ENCODE results near the gene SRGAP3. TPM values are rescaled to one million over a fixed set of nuclear protein-coding genes. Genes with fewer than 3 reads are reported as not detected.

Gene SRGAP3
- total RNA-seq, 1 donor from 2014 or later = 68.6 TPM

DNA sequence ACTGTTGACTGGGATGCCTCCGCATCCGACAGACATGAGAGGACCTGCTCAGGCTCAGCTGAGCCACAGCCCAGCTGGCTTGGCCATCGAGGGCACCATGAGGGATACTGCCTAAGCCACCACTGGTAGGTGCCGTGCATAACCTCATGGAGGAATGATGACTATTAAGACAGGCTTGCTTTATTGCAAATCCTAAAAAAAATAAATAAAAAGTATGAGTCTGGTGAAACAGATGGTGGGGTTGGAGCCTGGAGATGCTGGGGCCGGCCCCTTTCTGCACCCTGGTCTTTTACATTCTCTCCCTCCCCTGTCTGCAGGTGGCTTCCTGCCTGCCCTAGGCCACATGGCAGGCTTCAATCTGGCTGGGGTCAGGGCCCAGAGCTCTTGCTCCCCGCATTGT, 262.2 kb downstream of the SRGAP3 start:
- peaks cover 16% of the 10 kb centered on the region for H3K36me3 Mint-ChIP-seq
- no peak for DNase-seq (ENCODE audit: low spot score in 2 of 2, unreplicated experiment in 2 of 2)
- peaks cover 13% of the 10 kb centered on the region for H3K4me1 Mint-ChIP-seq
- H3K27ac Mint-ChIP-seq = no peak overlapping the region
- no peaks in the 10 kb centered on the region for H3K27me3 Mint-ChIP-seq (ENCODE audit: low read depth)
- no peak overlapping the region for H3K4me3 Mint-ChIP-seq
- TF ChIP-seq, protein P1, sequence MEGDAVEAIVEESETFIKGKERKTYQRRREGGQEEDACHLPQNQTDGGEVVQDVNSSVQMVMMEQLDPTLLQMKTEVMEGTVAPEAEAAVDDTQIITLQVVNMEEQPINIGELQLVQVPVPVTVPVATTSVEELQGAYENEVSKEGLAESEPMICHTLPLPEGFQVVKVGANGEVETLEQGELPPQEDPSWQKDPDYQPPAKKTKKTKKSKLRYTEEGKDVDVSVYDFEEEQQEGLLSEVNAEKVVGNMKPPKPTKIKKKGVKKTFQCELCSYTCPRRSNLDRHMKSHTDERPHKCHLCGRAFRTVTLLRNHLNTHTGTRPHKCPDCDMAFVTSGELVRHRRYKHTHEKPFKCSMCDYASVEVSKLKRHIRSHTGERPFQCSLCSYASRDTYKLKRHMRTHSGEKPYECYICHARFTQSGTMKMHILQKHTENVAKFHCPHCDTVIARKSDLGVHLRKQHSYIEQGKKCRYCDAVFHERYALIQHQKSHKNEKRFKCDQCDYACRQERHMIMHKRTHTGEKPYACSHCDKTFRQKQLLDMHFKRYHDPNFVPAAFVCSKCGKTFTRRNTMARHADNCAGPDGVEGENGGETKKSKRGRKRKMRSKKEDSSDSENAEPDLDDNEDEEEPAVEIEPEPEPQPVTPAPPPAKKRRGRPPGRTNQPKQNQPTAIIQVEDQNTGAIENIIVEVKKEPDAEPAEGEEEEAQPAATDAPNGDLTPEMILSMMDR (IDR thresholded peaks at IDR 0.05; ENCODE audit: unreplicated experiment) = no peak
- no peaks in the 10 kb centered on the region for H3K9me3 Mint-ChIP-seq

DNA sequence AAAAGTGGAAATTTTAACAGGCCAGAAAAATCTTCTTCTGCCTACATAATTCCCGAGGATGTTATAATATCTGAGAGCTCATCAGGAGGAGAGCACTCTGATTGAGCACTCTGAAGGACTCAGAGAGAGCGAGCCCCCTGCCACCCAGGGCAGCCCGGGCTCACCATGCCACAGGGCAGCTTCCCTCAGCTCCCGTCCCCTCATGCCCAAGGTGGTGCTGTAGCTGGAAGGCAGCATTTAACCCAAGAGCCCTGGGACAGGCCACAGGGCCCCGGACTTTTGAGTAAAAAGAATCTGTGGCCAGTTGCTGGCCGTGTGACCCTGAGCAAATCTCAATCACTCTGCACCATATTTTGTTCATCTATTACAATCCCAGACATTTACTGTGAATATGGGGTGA, 262.7 kb downstream of the SRGAP3 start:
- H3K36me3 Mint-ChIP-seq = peaks cover 13% of the 10 kb centered on the region
- TF ChIP-seq, protein P1 (IDR thresholded peaks at IDR 0.05; ENCODE audit: unreplicated experiment) = no peak
- H3K4me3 Mint-ChIP-seq = no peak overlapping the region
- DNase-seq (ENCODE audit: low spot score in 2 of 2, unreplicated experiment in 2 of 2) = no peak
- H3K27ac Mint-ChIP-seq = no peak overlapping the region
- H3K4me1 Mint-ChIP-seq = peaks cover 13% of the 10 kb centered on the region
- no peaks in the 10 kb centered on the region for H3K9me3 Mint-ChIP-seq
- H3K27me3 Mint-ChIP-seq (ENCODE audit: low read depth) = no peaks in the 10 kb centered on the region

DNA sequence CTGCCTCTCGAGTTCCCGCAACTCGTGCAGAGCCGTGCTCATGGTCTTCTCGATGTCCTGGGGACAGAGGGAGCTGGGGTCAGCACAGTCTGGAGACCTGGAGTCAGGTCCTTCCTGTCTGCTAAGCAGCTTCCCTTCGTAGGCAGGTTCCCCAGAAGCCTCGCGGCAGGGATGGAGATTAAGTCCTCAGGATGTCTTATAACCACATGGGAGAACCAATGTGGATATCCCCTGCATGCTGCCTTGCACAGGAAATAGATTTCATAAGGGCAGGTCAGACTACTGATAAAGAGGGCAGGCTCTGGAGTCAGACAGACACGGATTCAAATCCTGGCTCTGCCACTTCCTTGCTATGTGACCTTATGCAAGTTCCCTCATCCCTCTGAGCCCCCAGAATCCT, 263.6 kb downstream of the SRGAP3 start:
- H3K4me3 Mint-ChIP-seq = no peak overlapping the region
- peaks cover 7% of the 10 kb centered on the region for H3K36me3 Mint-ChIP-seq
- H3K27me3 Mint-ChIP-seq (ENCODE audit: low read depth) = no peaks in the 10 kb centered on the region
- no peaks in the 10 kb centered on the region for H3K9me3 Mint-ChIP-seq
- peaks cover 13% of the 10 kb centered on the region for H3K4me1 Mint-ChIP-seq
- H3K27ac Mint-ChIP-seq = no peak overlapping the region
- no peak for DNase-seq (ENCODE audit: low spot score in 2 of 2, unreplicated experiment in 2 of 2)
- TF ChIP-seq, protein P1 (IDR thresholded peaks at IDR 0.05; ENCODE audit: unreplicated experiment) = no peak

DNA sequence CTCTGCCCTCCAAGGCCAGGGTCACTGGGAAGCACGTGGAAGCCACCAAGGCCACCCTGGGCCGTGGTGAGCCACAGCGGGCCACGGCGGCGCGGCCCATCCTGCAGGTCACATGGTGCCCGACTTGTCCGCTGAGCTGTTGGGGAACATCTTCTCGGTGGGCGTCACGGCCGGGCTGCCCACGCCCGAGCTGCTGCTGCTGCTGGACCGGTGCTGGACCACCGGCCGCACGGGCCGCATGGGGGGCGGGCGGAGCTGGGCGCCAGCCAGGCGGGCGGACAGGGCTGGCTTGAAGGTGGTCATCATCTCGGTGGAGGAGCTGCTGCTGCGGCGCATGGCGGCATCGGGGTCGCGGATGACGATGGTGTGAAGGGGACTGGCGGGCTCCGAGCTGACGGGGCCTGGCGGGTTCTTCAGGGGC, 264.0 kb downstream of the SRGAP3 start:
- peaks cover 13% of the 10 kb centered on the region for H3K4me1 Mint-ChIP-seq
- TF ChIP-seq, protein P1 (IDR thresholded peaks at IDR 0.05; ENCODE audit: unreplicated experiment) = no peak
- peaks cover 5% of the 10 kb centered on the region for H3K36me3 Mint-ChIP-seq
- H3K27ac Mint-ChIP-seq = no peak overlapping the region
- DNase-seq (ENCODE audit: low spot score in 2 of 2, unreplicated experiment in 2 of 2) = no peak
- H3K9me3 Mint-ChIP-seq = no peaks in the 10 kb centered on the region
- H3K27me3 Mint-ChIP-seq (ENCODE audit: low read depth) = no peaks in the 10 kb centered on the region
- no peak overlapping the region for H3K4me3 Mint-ChIP-seq

DNA sequence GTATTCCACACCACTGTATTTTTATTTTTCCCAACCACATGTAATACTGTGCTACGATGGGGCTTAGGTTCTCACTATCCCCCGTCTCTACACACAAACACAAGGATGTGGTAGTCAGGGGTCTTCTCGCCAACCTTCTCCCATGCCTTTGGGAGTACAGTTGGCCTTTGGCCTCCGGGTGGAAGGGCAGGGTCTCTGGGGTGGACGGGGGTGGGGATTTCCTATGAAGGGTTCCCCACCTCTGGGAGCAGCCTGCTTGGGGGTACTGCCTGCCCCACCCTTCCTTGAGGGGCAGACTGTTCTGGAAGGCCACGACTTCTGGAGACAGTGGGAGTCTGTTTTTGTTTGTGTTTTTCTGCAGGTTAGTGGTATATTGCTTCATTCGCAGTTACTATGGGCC, 264.9 kb downstream of the SRGAP3 start:
- Mint-ChIP-seq H3K27ac (no peak overlapping the region), H3K4me3 (no peak overlapping the region), H3K4me1 (peaks cover 13% of the 10 kb centered on the region), H3K36me3 (no peaks in the 10 kb centered on the region), H3K27me3 (ENCODE audit: low read depth) (no peaks in the 10 kb centered on the region), H3K9me3 (no peaks in the 10 kb centered on the region)
- DNase-seq (ENCODE audit: low spot score in 2 of 2, unreplicated experiment in 2 of 2) = no peak
- TF ChIP-seq, protein P1 (IDR thresholded peaks at IDR 0.05; ENCODE audit: unreplicated experiment) = no peak

DNA sequence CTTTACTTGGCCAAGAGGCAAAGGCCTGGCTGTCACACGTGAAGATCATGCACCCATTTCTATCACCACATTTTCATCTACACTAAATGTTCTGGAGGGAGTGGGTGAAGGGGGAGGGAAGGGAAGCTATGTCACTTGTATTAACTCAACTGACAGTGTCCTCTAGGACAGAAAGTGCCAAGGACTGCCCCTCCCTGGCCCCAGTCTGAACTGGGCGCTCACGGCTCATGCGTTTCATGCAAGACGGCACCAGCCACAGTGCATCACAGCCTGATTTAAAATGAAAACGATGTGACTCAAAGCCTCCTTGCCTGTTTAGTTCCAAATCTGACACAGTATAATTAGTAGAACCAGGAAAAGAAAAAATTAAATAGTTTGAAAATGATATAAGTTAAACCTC, 265.4 kb downstream of the SRGAP3 start:
- Mint-ChIP-seq H3K36me3 (no peaks in the 10 kb centered on the region), H3K9me3 (peaks cover 4% of the 10 kb centered on the region), H3K4me3 (no peak overlapping the region), H3K27ac (no peak overlapping the region), H3K4me1 (peaks cover 13% of the 10 kb centered on the region), H3K27me3 (ENCODE audit: low read depth) (no peaks in the 10 kb centered on the region)
- no peak for DNase-seq (ENCODE audit: low spot score in 2 of 2, unreplicated experiment in 2 of 2)
- TF ChIP-seq, protein P1 (IDR thresholded peaks at IDR 0.05; ENCODE audit: unreplicated experiment) = no peak
